Measurements from ENCODE around the gene PTPN6. TPM values are rescaled to one million over a fixed set of nuclear protein-coding genes. Genes with fewer than 3 reads are reported as not detected.

Gene PTPN6
- total RNA-seq, 1 experiment from 2014 or later, result 19.8 TPM

DNA sequence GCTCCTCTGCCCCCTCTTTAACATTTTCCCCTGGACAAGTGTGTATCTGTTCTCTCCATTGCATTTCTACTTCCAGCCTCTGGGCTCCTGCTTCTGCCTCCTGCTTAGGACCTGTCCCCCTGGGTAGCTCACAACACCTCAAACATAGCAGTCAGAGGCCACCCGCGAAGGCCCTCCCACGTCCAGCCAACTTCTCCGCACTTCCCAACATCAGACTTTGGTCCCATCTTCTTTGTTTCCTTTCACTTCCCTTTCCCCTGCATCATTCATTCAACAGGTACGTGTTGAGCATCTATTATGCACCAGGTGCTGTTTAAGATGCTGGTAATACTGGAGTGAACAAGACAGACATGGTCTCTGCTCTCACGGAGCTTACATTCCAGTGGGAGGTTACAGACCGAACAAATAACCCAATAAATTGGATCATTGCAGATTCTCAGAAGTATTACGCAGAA, 4.2 kb upstream of the PTPN6 start:
- peak overlapping the region; percentile 96 for H3K4me2 ChIP-seq (ENCODE audit: insufficient read depth, insufficient read length, low read length)
- H3K79me2 ChIP-seq (ENCODE audit: insufficient read depth, low read length), result no peaks in the 10 kb centered on the region
- H3K18ac ChIP-seq (ENCODE audit: insufficient read length, low read depth, low read length), result no peak overlapping the region
- no peak overlapping the region for H3K14ac ChIP-seq (ENCODE audit: insufficient read depth, low read length)
- Mint-ChIP-seq H3K4me1 (peaks cover 39 to 42% of the 10 kb centered on the region in 2 experiments), H3K9me3 (no peaks in the 10 kb centered on the region; a peak in 1 of 5 replicates), H3K27ac (peak overlapping the region; percentile 59 to 94 (median 68); a peak in 5 of 7 replicates), H3K36me3 (ENCODE audit: insufficient read depth in 1 of 3, low read depth in 3 of 3) (peaks cover 3 to 11% (median 6%) of the 10 kb centered on the region in 3 experiments; a peak in 5 of 7 replicates), H3K4me3 (peak overlapping the region; percentile 93 to 94), H3K27me3 (ENCODE audit: low read depth) (peaks cover 2% of the 10 kb centered on the region; the same call in 1 of the 2 replicates)
- H3T11ph ChIP-seq (ENCODE audit: low read length), result no peak overlapping the region
- peak overlapping the region; percentile 3 for H3K9ac ChIP-seq (ENCODE audit: extremely low read depth, insufficient read length, low read length)
- no peaks in the 10 kb centered on the region for H3K79me1 ChIP-seq (ENCODE audit: insufficient read depth, low read depth, low read length, poor library complexity, severe bottlenecking)
- no peak overlapping the region for H3K27ac ChIP-seq (ENCODE audit: insufficient read length, low read depth, low read length)
- no peak overlapping the region for H2AK5ac ChIP-seq (ENCODE audit: insufficient read length, low read length)
- 0 out of 2 replicates have a peak, but pooled peaks cover 4% of the 10 kb centered on the region for H3K4me1 ChIP-seq (ENCODE audit: insufficient read depth, low read length)
- no peak overlapping the region for H3K23ac ChIP-seq (ENCODE audit: insufficient read length, low read depth, low read length)
- peaks cover 16% of the 10 kb centered on the region for H3K23me2 ChIP-seq (ENCODE audit: insufficient read length, low read depth, low read length, poor library complexity, severe bottlenecking)
- DNase-seq, result no peak
- H3K27me3 ChIP-seq (ENCODE audit: insufficient read depth, low read length), result no peaks in the 10 kb centered on the region
- H3K56ac ChIP-seq (ENCODE audit: insufficient read length, low read depth, low read length), result no peak overlapping the region
- H2BK15ac ChIP-seq (ENCODE audit: low read depth, low read length), result no peak overlapping the region
- WGBS (ENCODE audit: extremely low coverage, insufficient read length, low lambda C conversion rate), result no CpG with 5 or more reads among the region's 8 CpGs
- H4K5ac ChIP-seq (ENCODE audit: insufficient read length, low read depth, low read length), result no peak overlapping the region
- peaks cover 2% of the 10 kb centered on the region for H4K20me1 ChIP-seq (ENCODE audit: control insufficient read depth, insufficient read depth, insufficient read length)
- H4K8ac ChIP-seq (replicated peaks; ENCODE audit: insufficient read length, low read depth, low read length), result no peak overlapping the region
- H3K9me3 ChIP-seq (ENCODE audit: control insufficient read depth, low read depth, low read length), result no peaks in the 10 kb centered on the region
- no peak overlapping the region for H2BK120ac ChIP-seq (ENCODE audit: low read depth, low read length, poor library complexity, severe bottlenecking)
- no peak overlapping the region for H4K91ac ChIP-seq (ENCODE audit: insufficient read length, low read depth, low read length)
- TF ChIP-seq CTCF (conservative IDR thresholded peaks at IDR 0.05), result no peak
- H2AFZ ChIP-seq (ENCODE audit: low read length), result no peak overlapping the region
- H2BK5ac ChIP-seq (ENCODE audit: insufficient read length, low read length), result no peak overlapping the region
- no peak overlapping the region for H2BK20ac ChIP-seq (ENCODE audit: low read depth, low read length, poor library complexity, severe bottlenecking)
- H2BK12ac ChIP-seq (ENCODE audit: insufficient read length, low read depth, low read length), result no peak overlapping the region
- H3K4ac ChIP-seq (ENCODE audit: low read depth, low read length), result no peak overlapping the region

Measured in H9 (cell line).